Fibroblast of lung (primary cell): ENCODE data around the gene ERRFI1. TPM values are rescaled to one million over a fixed set of nuclear protein-coding genes. Genes with fewer than 3 reads are reported as not detected.

Source experiments
- DNase-seq, 2 donors: peaks; one replicate each; pipeline versions ENCODE4 v3.0.0 to v3.0.0-alpha.2; 2010; ENCODE audit warnings: low read depth in 2 of 2
- H2AFZ ChIP-seq: 2 replicates; pipeline ENCODE4 v1.5.1; 2012; ENCODE audit warnings: low read length, control low read depth, inconsistent platforms
- H3K27ac ChIP-seq: 2 replicates; pipeline ENCODE4 v1.5.1; 2011; ENCODE audit warnings: low read length, control low read depth; ENCODE audit not compliant: insufficient read depth
- H3K27me3 ChIP-seq: 2 replicates; pipeline ENCODE4 v1.5.1; 2011; ENCODE audit warnings: mild to moderate bottlenecking, low read length; ENCODE audit not compliant: control insufficient read depth, insufficient read depth
- H3K36me3 ChIP-seq: 2 replicates; pipeline ENCODE4 v1.5.1; 2011; ENCODE audit warnings: low read length; ENCODE audit not compliant: control insufficient read depth, insufficient read depth
- H3K4me1 ChIP-seq: 2 replicates; pipeline ENCODE4 v1.5.1; 2011; ENCODE audit warnings: low read length; ENCODE audit not compliant: control insufficient read depth, insufficient read depth; ENCODE audit errors: extremely low read depth
- H3K4me2 ChIP-seq: 2 replicates; pipeline ENCODE4 v1.5.1; 2011; ENCODE audit warnings: low read length, control low read depth; ENCODE audit not compliant: insufficient read depth; ENCODE audit errors: extremely low read depth
- H3K4me3 ChIP-seq, 4 experiments: fragments of 200-600 bp in 1 of 4; sonication (generic) in 1 of 4; replicated peaks in 1 of 4; 2 replicates each; pipeline ENCODE4 v1.5.1; 2011 to 2016; ENCODE audit warnings: low read length in 4 of 4, low read depth in 3 of 4, mild to moderate bottlenecking in 3 of 4, control low read depth in 2 of 4, inconsistent platforms in 1 of 4, mixed read lengths in 1 of 4; ENCODE audit not compliant: insufficient read depth in 1 of 4; ENCODE audit errors: control extremely low read depth in 1 of 4
- H3K79me2 ChIP-seq: 2 replicates; pipeline ENCODE4 v1.5.1; 2012; ENCODE audit warnings: mild to moderate bottlenecking, low read length, inconsistent platforms; ENCODE audit not compliant: control insufficient read depth, insufficient read depth
- H3K9ac ChIP-seq: 2 replicates; pipeline ENCODE4 v1.5.1; 2011; ENCODE audit warnings: mild to moderate bottlenecking, low read length, control low read depth; ENCODE audit not compliant: insufficient read depth
- H3K9me3 ChIP-seq: 2 replicates; pipeline ENCODE4 v1.5.1; 2012; ENCODE audit warnings: low read depth, low read length; ENCODE audit not compliant: control insufficient read depth, insufficient read depth
- H4K20me1 ChIP-seq: 2 replicates; pipeline ENCODE4 v1.5.1; 2011; ENCODE audit warnings: low read length; ENCODE audit not compliant: control insufficient read depth, insufficient read depth; ENCODE audit errors: extremely low read depth
- CTCF ChIP-seq, 2 donors: IDR thresholded peaks in 1 of 2; conservative IDR thresholded peaks in 1 of 2; 1 replicate in 1 of 2; 2 replicates in 1 of 2; pipeline ENCODE4 v1.5.1; 2011 to 2012; ENCODE audit warnings: low read length in 2 of 2, control low read depth in 1 of 2, inconsistent platforms in 1 of 2, low read depth in 1 of 2, mild to moderate bottlenecking in 1 of 2
- EZH2 ChIP-seq: IDR thresholded peaks from 2 replicates; pipeline ENCODE4 v1.5.1; 2012; ENCODE audit warnings: low read length, control low read depth, mild to moderate bottlenecking; ENCODE audit errors: missing control alignments
- polyA plus RNA-seq, 2 donors: library from polyadenylated mRNA; depleted of rRNA in 1 of 2; stranded (reverse) in 1 of 2; unstranded in 1 of 2; fragments of >200 nt; gene quantifications; 2 replicates each; pipeline ENCODE4 v1.2.1, GENCODE V29; 2011 to 2012; ENCODE audit warnings: missing spikeins in 1 of 2
- total RNA-seq: library from RNA; depleted of rRNA; stranded (reverse); fragments of >200 nt; gene quantifications from 2 replicates; pipeline ENCODE4 v1.2.1, GENCODE V29; 2014

ERRFI1 gene
- total and polyA plus RNA-seq, 2 donors (not counting 1 experiment from before 2014, with no cell fraction given) = 46.2 to 105 TPM

DNA sequence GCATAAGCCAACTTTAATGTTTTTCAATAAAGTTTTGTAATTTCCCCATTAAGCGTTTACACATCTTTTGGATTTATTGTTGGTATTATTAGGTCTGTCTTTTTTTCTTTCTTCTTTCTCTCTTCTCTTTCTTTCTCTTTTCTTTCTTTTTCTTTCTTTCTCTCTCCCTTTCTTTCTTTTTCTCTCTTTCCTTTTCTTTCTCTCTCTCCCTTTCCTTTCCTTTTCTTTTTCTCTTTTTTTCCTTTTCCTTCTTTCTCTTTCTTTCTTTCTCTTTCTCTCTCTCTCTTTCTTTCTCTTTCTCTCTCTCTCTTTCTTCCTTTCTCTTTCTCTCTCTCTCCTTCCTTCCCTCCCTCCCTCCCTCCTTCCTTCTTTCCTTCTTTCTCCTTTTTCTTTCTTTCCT is 31.3 kb downstream of the ERRFI1 start:
- no peak overlapping the region for H3K27ac ChIP-seq
- no peaks in the 10 kb centered on the region for H3K27me3 ChIP-seq
- no peak overlapping the region for H2AFZ ChIP-seq
- H3K9me3 ChIP-seq = no peaks in the 10 kb centered on the region
- H4K20me1 ChIP-seq = no peaks in the 10 kb centered on the region
- H3K4me1 ChIP-seq = peaks cover 2% of the 10 kb centered on the region
- no peak overlapping the region for H3K4me2 ChIP-seq
- no peak for DNase-seq
- H3K79me2 ChIP-seq = no peaks in the 10 kb centered on the region
- peaks cover 4% of the 10 kb centered on the region for H3K36me3 ChIP-seq
- TF ChIP-seq EZH2 = no peak
- no peak for TF ChIP-seq CTCF (conservative IDR thresholded peaks at IDR 0.05 in 1 of 2, IDR thresholded peaks at IDR 0.05 in 1 of 2; ENCODE audit: low read depth in 1 of 2, low read length in 2 of 2)
- no peak overlapping the region for H3K9ac ChIP-seq
- H3K4me3 ChIP-seq = no peak overlapping the region

- Histone ChIP-seq H3K4me2 (no peak overlapping the region), H3K9me3 (no peaks in the 10 kb centered on the region), H4K20me1 (no peaks in the 10 kb centered on the region), H3K4me1 (peaks cover 2% of the 10 kb centered on the region), H3K79me2 (no peaks in the 10 kb centered on the region), H3K27me3 (no peaks in the 10 kb centered on the region), H3K36me3 (peaks cover 4% of the 10 kb centered on the region), H3K27ac (peak overlapping the region; percentile 57), H3K9ac (no peak overlapping the region), H2AFZ (no peak overlapping the region), H3K4me3 (no peak overlapping the region)
- peak; percentile 79 to 95 for DNase-seq
- TF ChIP-seq EZH2 (no peak), CTCF (conservative IDR thresholded peaks at IDR 0.05 in 1 of 2, IDR thresholded peaks at IDR 0.05 in 1 of 2; ENCODE audit: low read depth in 1 of 2, low read length in 2 of 2) (no peak)
Observed at GRCh38 chr1:7993593-7994479, 32.3 kb downstream of the ERRFI1 start.

DNA sequence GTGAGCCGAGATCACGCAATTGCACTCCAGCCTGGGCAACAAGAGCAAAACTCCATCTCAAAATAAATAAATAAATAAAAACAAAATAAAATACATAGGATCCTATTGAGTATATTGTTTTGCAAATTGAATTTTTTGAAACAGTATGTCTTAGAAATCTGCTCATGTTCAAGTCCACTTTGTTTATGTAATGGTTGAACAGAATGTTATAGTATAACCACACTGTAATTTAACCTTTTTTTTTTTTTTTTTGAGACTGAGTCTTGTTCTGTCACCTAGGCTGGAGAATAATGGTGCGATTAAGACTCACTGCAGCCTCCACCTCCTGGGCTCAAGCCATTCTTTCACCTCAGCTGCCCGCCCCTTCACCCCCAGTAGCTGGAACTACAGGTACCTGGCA is 33.2 kb downstream of the ERRFI1 start:
- DNase-seq = peak in 1 of 2 donors; percentile 55

More for the DNA sequence above, 33.2 kb downstream of the ERRFI1 start:
- Histone ChIP-seq H2AFZ (no peak overlapping the region), H3K4me1 (peaks cover 2% of the 10 kb centered on the region), H3K36me3 (peaks cover 4% of the 10 kb centered on the region), H3K27me3 (no peaks in the 10 kb centered on the region), H3K9me3 (no peaks in the 10 kb centered on the region), H3K4me2 (no peak overlapping the region), H3K4me3 (no peak overlapping the region), H4K20me1 (no peaks in the 10 kb centered on the region), H3K9ac (no peak overlapping the region), H3K27ac (no peak overlapping the region), H3K79me2 (no peaks in the 10 kb centered on the region)
- TF ChIP-seq EZH2 (no peak), CTCF (conservative IDR thresholded peaks at IDR 0.05 in 1 of 2, IDR thresholded peaks at IDR 0.05 in 1 of 2; ENCODE audit: low read depth in 1 of 2, low read length in 2 of 2) (no peak)
